HepG2 (cell line): ENCODE measurements around the gene ELOVL2. TPM values are rescaled to one million over a fixed set of nuclear protein-coding genes. Genes with fewer than 3 reads are reported as not detected.
A peak's percentile ranks its signal among the peaks of the same experiment; 100 is the strongest.

Experiments
- AGO2 ChIP-seq: fragments of 200-400 bp; formaldehyde crosslinking; optimal IDR thresholded peaks from 2 replicates; pipeline ENCODE3; 2017; ENCODE audit warnings: mild to moderate bottlenecking, low read depth, low read length, moderate library complexity
- CBX1 ChIP-seq: IDR thresholded peaks from one replicate; pipeline ENCODE4 v1.6.1; 2016; ENCODE audit warnings: antibody characterized with exemption, low read depth
- CHD2 ChIP-seq: IDR thresholded peaks from 2 replicates; pipeline ENCODE4 v1.6.1; 2011; ENCODE audit warnings: low read depth, low read length, improper control_type of control experiment
- FOSL2 ChIP-seq: sonication (generic); formaldehyde crosslinking; IDR thresholded peaks from 2 replicates; pipeline ENCODE4 v1.4.0; 2020; ENCODE audit warnings: missing genetic modification reagents
- FOXC1 ChIP-seq: sonication (generic); formaldehyde crosslinking; IDR thresholded peaks from 2 replicates; pipeline ENCODE4 v1.8.0; 2022; ENCODE audit warnings: mild to moderate bottlenecking, missing genetic modification reagents, borderline replicate concordance
- FOXJ3 ChIP-seq: sonication (generic); formaldehyde crosslinking; IDR thresholded peaks from 2 replicates; pipeline ENCODE4 v1.4.0; 2020; ENCODE audit warnings: missing genetic modification reagents, mild to moderate bottlenecking, borderline replicate concordance
- GFI1 ChIP-seq: sonication (generic); formaldehyde crosslinking; IDR thresholded peaks from 2 replicates; pipeline ENCODE4 v1.5.0; 2020; ENCODE audit warnings: missing genetic modification reagents, mild to moderate bottlenecking, borderline replicate concordance
- IKZF4 ChIP-seq: sonication (generic); formaldehyde crosslinking; IDR thresholded peaks from 2 replicates; pipeline ENCODE4 v1.5.1; 2020; ENCODE audit warnings: borderline replicate concordance, mild to moderate bottlenecking, low read depth, missing genetic modification reagents; ENCODE audit errors: not compliant biosample characterization
- LCORL ChIP-seq, 2 experiments: fragments of 450-650 bp in 1 of 2; sonication (generic) in 1 of 2; formaldehyde crosslinking in 1 of 2; IDR thresholded peaks; 2 replicates each; pipeline versions ENCODE4 v1.5.0 to v1.6.1; 2017 to 2020; ENCODE audit warnings: antibody characterized with exemption in 1 of 2, missing genetic modification reagents in 1 of 2
- MAZ ChIP-seq, 2 experiments: sonication (generic) in 1 of 2; formaldehyde crosslinking in 1 of 2; IDR thresholded peaks; 2 replicates each; pipeline versions ENCODE4 v1.5.0 to v1.6.1; 2012 to 2020; ENCODE audit warnings: low read depth in 2 of 2, mild to moderate bottlenecking in 2 of 2, borderline replicate concordance in 1 of 2, improper control_type of control experiment in 1 of 2, low read length in 1 of 2, missing genetic modification reagents in 1 of 2, moderate library complexity in 1 of 2
- NR3C1 ChIP-seq: sonication (generic); formaldehyde crosslinking; IDR thresholded peaks from 2 replicates; pipeline ENCODE4 v1.4.0; 2020; ENCODE audit warnings: missing genetic modification reagents
- PRMT3 ChIP-seq: sonication (generic); formaldehyde crosslinking; IDR thresholded peaks from 2 replicates; pipeline ENCODE4 v1.8.1; 2022; ENCODE audit warnings: low read depth, mild to moderate bottlenecking, moderate library complexity, missing genetic modification reagents, borderline replicate concordance
- RARG ChIP-seq: sonication (generic); formaldehyde crosslinking; IDR thresholded peaks from 2 replicates; pipeline ENCODE4 v1.4.0; 2020; ENCODE audit warnings: low read depth, mild to moderate bottlenecking, missing genetic modification reagents
- SCMH1 ChIP-seq: sonication (generic); formaldehyde crosslinking; IDR thresholded peaks from 2 replicates; pipeline ENCODE4 v1.9.0; 2021; ENCODE audit warnings: missing genetic modification reagents, mild to moderate bottlenecking, borderline replicate concordance
- TERF1 ChIP-seq: sonication (generic); formaldehyde crosslinking; IDR thresholded peaks from 2 replicates; pipeline ENCODE4 v1.8.0; 2022; ENCODE audit warnings: mild to moderate bottlenecking, missing genetic modification reagents, moderate library complexity
- TFAP4 ChIP-seq: sonication (generic); IDR thresholded peaks from 2 replicates; pipeline ENCODE4 v1.6.1; 2016; ENCODE audit warnings: low read depth, borderline replicate concordance
- ZBTB38 ChIP-seq: sonication (generic); formaldehyde crosslinking; IDR thresholded peaks from 2 replicates; pipeline ENCODE4 v1.5.1; 2020; ENCODE audit warnings: mild to moderate bottlenecking, missing genetic modification reagents
- ZFY ChIP-seq: sonication (generic); formaldehyde crosslinking; IDR thresholded peaks from 2 replicates; pipeline ENCODE4 v1.4.0; 2020; ENCODE audit warnings: missing genetic modification reagents
- ZNF460 ChIP-seq: sonication (generic); formaldehyde crosslinking; IDR thresholded peaks from 2 replicates; pipeline ENCODE4 v1.5.1; 2020; ENCODE audit warnings: missing genetic modification reagents, mild to moderate bottlenecking, borderline replicate concordance
- ZNF549 ChIP-seq: sonication (generic); formaldehyde crosslinking; IDR thresholded peaks from 2 replicates; pipeline ENCODE4 v1.5.0; 2020; ENCODE audit warnings: missing genetic modification reagents
- ZNF558 ChIP-seq: sonication (generic); formaldehyde crosslinking; IDR thresholded peaks from 2 replicates; pipeline ENCODE4 v1.9.0; 2022; ENCODE audit warnings: mild to moderate bottlenecking, missing genetic modification reagents, borderline replicate concordance
- ZNF629 ChIP-seq: sonication (generic); formaldehyde crosslinking; conservative IDR thresholded peaks from 2 replicates; pipeline ENCODE4 v1.5.0; 2020; ENCODE audit warnings: missing genetic modification reagents
- ZNF790 ChIP-seq: sonication (generic); formaldehyde crosslinking; IDR thresholded peaks from 2 replicates; pipeline ENCODE4 v1.8.0; 2022; ENCODE audit warnings: missing genetic modification reagents, mild to moderate bottlenecking, borderline replicate concordance
- polyA plus RNA-seq, 8 experiments: library from polyadenylated mRNA; depleted of rRNA in 3 of 8; stranded (reverse) in 7 of 8; unstranded in 1 of 8; fragments of >200 nt; fragmentation: Illumina TruSeq in 4 of 8; extraction: Trizol in 4 of 8; gene quantifications; 2 replicates each; pipeline versions ENCODE4 v1.2.1 to v1.2.3, GENCODE V29; 2011 to 2016; ENCODE audit warnings: low read depth in 4 of 8, missing spikeins in 1 of 8, mixed read lengths in 1 of 8; ENCODE audit not compliant: insufficient read depth in 1 of 8
- total RNA-seq, 5 experiments: library from RNA; depleted of rRNA; stranded (reverse); fragments of >200 nt; fragmentation: Illumina TruSeq; extraction: Trizol; gene quantifications; 2 replicates each; pipeline ENCODE4 v1.2.3, GENCODE V29; 2016; ENCODE audit warnings: low read depth in 1 of 5
- TF ChIP-seq, protein P1 (sequence below): sonication (generic); formaldehyde crosslinking; IDR thresholded peaks from 2 replicates; pipeline ENCODE4 v1.5.0; 2020; ENCODE audit warnings: missing genetic modification reagents
- TF ChIP-seq, protein P2 (sequence below): sonication (generic); formaldehyde crosslinking; IDR thresholded peaks from 2 replicates; pipeline ENCODE4 v1.5.1; 2020; ENCODE audit warnings: missing genetic modification reagents, mild to moderate bottlenecking, borderline replicate concordance

The ELOVL2 gene
- total and polyA plus RNA-seq, 2 of the 13 experiments (the other 11 are each of a cell fraction or from before 2014, with no cell fraction given) = 43.6 to 65.4 TPM

DNA sequence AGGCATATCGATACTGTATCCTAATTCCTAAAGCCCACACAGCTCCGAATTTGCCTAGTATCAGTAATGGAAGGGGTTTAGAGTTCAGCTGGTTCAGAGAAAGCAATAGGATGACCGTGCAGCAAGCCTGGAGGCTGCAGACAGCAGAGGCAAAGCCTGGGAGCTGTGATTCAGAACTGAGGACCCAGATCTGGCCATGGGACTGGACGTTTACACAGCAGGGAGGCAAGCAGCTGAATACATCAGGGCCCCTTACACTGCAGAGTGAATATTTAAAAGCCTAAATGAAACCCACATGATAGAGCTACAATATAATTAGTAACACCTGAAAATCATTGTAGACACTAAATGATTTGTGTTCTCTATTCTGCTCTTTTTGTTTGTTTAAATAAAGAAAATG, 38.0 kb downstream of the ELOVL2 start (continued):
- no peak for TF ChIP-seq SCMH1
- no peak for TF ChIP-seq MAZ (IDR thresholded peaks at IDR 0.05; ENCODE audit: borderline replicate concordance, low read depth, low read length)
- no peak for TF ChIP-seq MAZ (CRISPR knock-in tag; IDR thresholded peaks at IDR 0.05; ENCODE audit: low read depth)
- no peak for TF ChIP-seq ZNF460 (CRISPR knock-in tag)
- TF ChIP-seq LCORL (IDR thresholded peaks at IDR 0.05) = no peak
- TF ChIP-seq LCORL (CRISPR knock-in tag; IDR thresholded peaks at IDR 0.05) = no peak
- no peak for TF ChIP-seq TERF1 (CRISPR knock-in tag)
- 0 out of 2 replicates have a peak, but pooled peaks have one; percentile 11 for TF ChIP-seq FOSL2
- no peak for TF ChIP-seq CBX1
- peak; percentile 58; the same call in 1 of the 2 replicates for TF ChIP-seq TFAP4
- TF ChIP-seq GFI1 (CRISPR knock-in tag) = 0 out of 2 replicates have a peak, but pooled peaks have one; percentile 46
- TF ChIP-seq RARG (CRISPR knock-in tag) = no peak
- TF ChIP-seq PRMT3 = no peak
- no peak for TF ChIP-seq NR3C1 (CRISPR knock-in tag)
- no peak for TF ChIP-seq CHD2
- TF ChIP-seq ZNF629 (CRISPR knock-in tag) = no peak
- no peak for TF ChIP-seq IKZF4 (CRISPR knock-in tag)
- TF ChIP-seq ZNF790 = no peak
- TF ChIP-seq ZNF558 (CRISPR knock-in tag) = no peak
- TF ChIP-seq AGO2 = no peak
- TF ChIP-seq FOXJ3 = no peak
- TF ChIP-seq ZNF549 (CRISPR knock-in tag) = no peak
- TF ChIP-seq ZFY (CRISPR knock-in tag) = no peak
- TF ChIP-seq ZBTB38 (CRISPR knock-in tag) = peak; percentile 43; the same call in 1 of the 2 replicates
- TF ChIP-seq, protein P1, sequence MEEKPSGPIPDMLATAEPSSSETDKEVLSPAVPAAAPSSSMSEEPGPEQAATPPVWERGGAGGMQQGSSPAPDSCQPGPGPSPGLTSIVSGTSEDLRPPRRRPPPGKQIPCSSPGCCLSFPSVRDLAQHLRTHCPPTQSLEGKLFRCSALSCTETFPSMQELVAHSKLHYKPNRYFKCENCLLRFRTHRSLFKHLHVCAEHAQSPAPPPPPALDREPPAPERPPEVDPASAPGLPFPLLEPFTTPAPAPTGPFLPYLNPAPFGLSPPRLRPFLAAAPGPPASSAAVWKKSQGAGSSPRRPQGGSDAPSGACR (CRISPR knock-in tag) = no peak
- TF ChIP-seq, protein P2, sequence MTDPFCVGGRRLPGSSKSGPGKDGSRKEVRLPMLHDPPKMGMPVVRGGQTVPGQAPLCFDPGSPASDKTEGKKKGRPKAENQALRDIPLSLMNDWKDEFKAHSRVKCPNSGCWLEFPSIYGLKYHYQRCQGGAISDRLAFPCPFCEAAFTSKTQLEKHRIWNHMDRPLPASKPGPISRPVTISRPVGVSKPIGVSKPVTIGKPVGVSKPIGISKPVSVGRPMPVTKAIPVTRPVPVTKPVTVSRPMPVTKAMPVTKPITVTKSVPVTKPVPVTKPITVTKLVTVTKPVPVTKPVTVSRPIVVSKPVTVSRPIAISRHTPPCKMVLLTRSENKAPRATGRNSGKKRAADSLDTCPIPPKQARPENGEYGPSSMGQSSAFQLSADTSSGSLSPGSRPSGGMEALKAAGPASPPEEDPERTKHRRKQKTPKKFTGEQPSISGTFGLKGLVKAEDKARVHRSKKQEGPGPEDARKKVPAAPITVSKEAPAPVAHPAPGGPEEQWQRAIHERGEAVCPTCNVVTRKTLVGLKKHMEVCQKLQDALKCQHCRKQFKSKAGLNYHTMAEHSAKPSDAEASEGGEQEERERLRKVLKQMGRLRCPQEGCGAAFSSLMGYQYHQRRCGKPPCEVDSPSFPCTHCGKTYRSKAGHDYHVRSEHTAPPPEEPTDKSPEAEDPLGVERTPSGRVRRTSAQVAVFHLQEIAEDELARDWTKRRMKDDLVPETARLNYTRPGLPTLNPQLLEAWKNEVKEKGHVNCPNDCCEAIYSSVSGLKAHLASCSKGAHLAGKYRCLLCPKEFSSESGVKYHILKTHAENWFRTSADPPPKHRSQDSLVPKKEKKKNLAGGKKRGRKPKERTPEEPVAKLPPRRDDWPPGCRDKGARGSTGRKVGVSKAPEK (CRISPR knock-in tag) = no peak
- TF ChIP-seq FOXC1 (CRISPR knock-in tag) = no peak
